ENCODE results near the gene FRMD4B. TPM values are rescaled to one million over a fixed set of nuclear protein-coding genes. Genes with fewer than 3 reads are reported as not detected.

The FRMD4B gene
- total RNA-seq, 2 experiments from 2014 or later = 29.1 to 32.8 TPM

DNA sequence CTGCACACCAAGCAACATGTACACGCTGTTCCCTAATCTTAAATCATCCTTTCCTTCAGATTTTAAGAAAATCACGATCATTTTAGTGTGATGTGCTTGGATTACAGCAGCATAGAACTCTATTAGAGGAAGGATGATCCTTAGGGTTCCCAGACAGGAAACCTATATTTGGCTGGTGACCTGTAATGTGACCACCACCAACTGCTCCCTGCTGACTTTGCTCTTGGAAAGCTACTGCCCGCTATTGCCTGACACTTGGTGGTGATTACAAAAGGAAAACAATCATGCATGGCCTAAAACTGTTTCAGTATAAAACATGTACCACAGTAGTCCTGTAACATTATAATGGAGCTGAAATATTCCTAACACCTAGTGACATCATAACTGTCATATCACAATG lies 236.3 kb downstream of the FRMD4B start:
- Mint-ChIP-seq H3K4me3 (no peak overlapping the region), H3K4me1 (ENCODE audit: low read depth) (no peaks in the 10 kb centered on the region), H3K9me3 (no peaks in the 10 kb centered on the region), H3K36me3 (no peaks in the 10 kb centered on the region), H3K27ac (no peak overlapping the region), H3K27me3 (no peaks in the 10 kb centered on the region)
- ChIA-PET CTCF (interaction anchor here (0.9 to 1.5 kb wide), 3 partner anchors 29 to 157 kb away, joined by 3 to 5 read pairs (median 3); no protein-coding TSS in a partner anchor), POLR2A (no interaction called here)
- no peak for DNase-seq
- intact Hi-C loops (cut with micrococcal nuclease) = no loop called here

DNA sequence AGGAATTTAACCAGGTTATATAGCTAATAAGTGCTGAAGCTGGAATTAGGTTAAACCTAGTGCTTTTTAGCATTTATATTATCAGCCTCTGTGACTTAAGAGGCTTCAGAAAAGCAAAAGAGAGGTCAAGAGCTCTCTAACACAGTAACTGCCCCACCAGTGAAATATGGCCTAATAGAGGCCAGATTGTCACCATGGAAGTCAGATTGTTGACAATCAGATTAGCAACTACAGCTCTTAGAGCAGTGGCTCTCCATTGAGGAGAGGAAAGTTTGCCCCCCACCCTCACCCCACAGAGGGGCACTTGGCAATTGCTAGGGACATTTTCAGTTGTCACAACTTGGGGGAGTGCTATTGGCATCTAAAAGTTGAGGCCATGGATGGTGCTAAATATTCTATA lies 240.2 kb downstream of the FRMD4B start:
- Mint-ChIP-seq H3K4me3 (no peak overlapping the region), H3K36me3 (no peaks in the 10 kb centered on the region), H3K27me3 (peaks cover 2% of the 10 kb centered on the region), H3K27ac (no peak overlapping the region), H3K9me3 (no peaks in the 10 kb centered on the region), H3K4me1 (ENCODE audit: low read depth) (no peaks in the 10 kb centered on the region)
- ChIA-PET POLR2A (no interaction called here), CTCF (interaction anchor here (0.6 to 3.0 kb wide), 3 partner anchors 16 to 55 kb away, joined by 5 to 9 read pairs (median 6); no protein-coding TSS in a partner anchor)
- intact Hi-C loops (cut with micrococcal nuclease) = no loop called here
- no peak for DNase-seq

DNA sequence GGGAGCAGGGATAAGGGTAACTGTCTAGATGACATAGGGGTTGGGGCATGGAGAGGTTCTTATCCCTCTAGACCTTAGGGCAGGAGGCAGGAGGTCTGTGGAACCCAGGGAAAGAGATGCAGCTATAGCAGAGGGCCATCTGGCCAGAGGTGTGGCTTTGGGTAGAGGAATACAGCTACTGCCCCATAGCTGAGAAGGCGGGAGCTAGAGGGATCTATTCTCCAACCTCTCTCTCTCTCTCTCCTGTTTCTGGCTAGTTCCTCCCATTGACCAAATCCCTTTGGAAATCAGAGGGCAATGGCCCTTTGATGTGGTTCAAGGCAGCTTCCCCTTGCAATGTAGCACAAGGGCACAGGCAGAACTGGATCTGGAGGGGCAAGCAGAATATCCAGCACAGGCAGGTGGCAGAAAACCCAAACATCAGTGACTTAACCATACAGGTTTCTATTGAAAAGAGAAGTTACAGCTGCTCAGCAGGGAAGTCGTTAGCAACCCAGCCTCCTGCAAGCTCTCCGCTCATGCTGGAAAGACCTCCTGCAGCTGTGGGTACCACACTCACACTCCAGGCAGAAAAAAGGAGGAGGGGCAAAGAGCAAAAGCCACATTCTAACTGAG lies 241.2 kb downstream of the FRMD4B start:
- Mint-ChIP-seq H3K27ac (no peak overlapping the region), H3K27me3 (peaks cover 4% of the 10 kb centered on the region), H3K4me3 (no peak overlapping the region), H3K36me3 (no peaks in the 10 kb centered on the region), H3K9me3 (no peaks in the 10 kb centered on the region), H3K4me1 (ENCODE audit: low read depth) (no peaks in the 10 kb centered on the region)
- CTCF ChIA-PET = interaction anchor here (1.9 to 3.0 kb wide), 2 partner anchors 17 to 24 kb away, joined by 5 to 9 read pairs; no protein-coding TSS in a partner anchor
- intact Hi-C loops (cut with micrococcal nuclease) = no loop called here
- POLR2A ChIA-PET = no interaction called here
- no peak for DNase-seq

DNA sequence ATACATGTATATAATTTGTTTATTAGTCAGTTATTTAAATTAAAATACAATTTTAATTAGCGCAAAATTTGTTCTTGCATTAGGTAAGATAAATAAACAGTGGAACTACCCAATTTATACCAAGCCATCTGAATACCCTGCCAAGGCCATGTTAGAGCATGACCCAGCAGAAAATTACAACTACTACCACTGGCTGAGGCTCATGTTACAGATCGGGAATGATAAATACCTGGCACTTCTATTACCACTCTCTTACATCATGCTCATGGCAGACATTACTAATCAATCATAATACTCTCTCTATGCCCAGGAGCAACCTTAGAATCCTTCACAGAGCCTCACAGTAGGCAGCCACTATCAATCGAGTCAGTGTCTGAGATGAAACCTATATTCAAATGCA lies 242.3 kb downstream of the FRMD4B start:
- H3K27me3 Mint-ChIP-seq = peaks cover 10% of the 10 kb centered on the region
- ChIA-PET CTCF (interaction anchor here (3.0 kb wide), 1 partner anchor 18 kb away, joined by 9 read pairs; no protein-coding TSS in a partner anchor), POLR2A (no interaction called here)
- H3K36me3 Mint-ChIP-seq = no peaks in the 10 kb centered on the region
- intact Hi-C loops (cut with micrococcal nuclease) = no loop called here
- H3K9me3 Mint-ChIP-seq = no peaks in the 10 kb centered on the region
- H3K27ac Mint-ChIP-seq = no peak overlapping the region
- no peak for DNase-seq
- H3K4me3 Mint-ChIP-seq = no peak overlapping the region
- no peaks in the 10 kb centered on the region for H3K4me1 Mint-ChIP-seq (ENCODE audit: low read depth)

- intact Hi-C loops (cut with micrococcal nuclease) = no loop called here
- no peak overlapping the region for H3K27ac Mint-ChIP-seq
- no peaks in the 10 kb centered on the region for H3K9me3 Mint-ChIP-seq
- no peaks in the 10 kb centered on the region for H3K4me1 Mint-ChIP-seq (ENCODE audit: low read depth)
- H3K36me3 Mint-ChIP-seq = no peaks in the 10 kb centered on the region
- CTCF ChIA-PET = no interaction called here
- peaks cover 10% of the 10 kb centered on the region for H3K27me3 Mint-ChIP-seq
- POLR2A ChIA-PET = no interaction called here
- no peak overlapping the region for H3K4me3 Mint-ChIP-seq
- DNase-seq = no peak
These were observed 243.0 kb downstream of the FRMD4B start for GRCh38 chr3:69142797-69143454.

- POLR2A ChIA-PET = no interaction called here
- no peak overlapping the region for H3K4me3 Mint-ChIP-seq
- H3K27ac Mint-ChIP-seq = no peak overlapping the region
- DNase-seq = no peak
- H3K4me1 Mint-ChIP-seq (ENCODE audit: low read depth) = no peaks in the 10 kb centered on the region
- CTCF ChIA-PET = interaction anchor here (0.7 kb wide), 1 partner anchor 21 kb away, joined by 3 read pairs; no protein-coding TSS in a partner anchor
- intact Hi-C loops (cut with micrococcal nuclease) = no loop called here
- no peaks in the 10 kb centered on the region for H3K36me3 Mint-ChIP-seq
- peaks cover 10% of the 10 kb centered on the region for H3K27me3 Mint-ChIP-seq
- H3K9me3 Mint-ChIP-seq = no peaks in the 10 kb centered on the region
These were observed 243.8 kb downstream of the FRMD4B start for GRCh38 chr3:69142090-69142489.

DNA sequence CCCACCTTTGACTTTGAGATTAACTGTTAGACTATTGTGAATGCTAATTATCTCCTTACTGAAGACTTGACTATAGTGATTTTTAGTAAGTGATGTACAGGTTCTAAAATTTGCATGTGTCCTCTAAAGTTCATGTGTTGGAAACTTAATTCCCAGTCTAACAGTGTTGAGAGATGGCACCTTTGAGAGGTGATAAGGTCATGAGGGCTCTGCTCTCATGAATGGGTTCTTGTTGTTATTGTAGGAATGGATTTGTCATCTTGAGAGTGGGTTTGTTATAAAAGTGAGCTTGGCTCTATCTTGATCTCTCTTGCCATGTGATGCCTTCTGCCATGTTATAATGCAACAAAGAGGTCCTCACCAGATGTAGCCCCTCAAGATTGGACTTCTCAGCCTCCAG lies 244.6 kb downstream of the FRMD4B start:
- POLR2A ChIA-PET = no interaction called here
- no peak overlapping the region for H3K27ac Mint-ChIP-seq
- no peak for DNase-seq
- H3K4me1 Mint-ChIP-seq (ENCODE audit: low read depth) = no peaks in the 10 kb centered on the region
- no peaks in the 10 kb centered on the region for H3K9me3 Mint-ChIP-seq
- no peaks in the 10 kb centered on the region for H3K36me3 Mint-ChIP-seq
- H3K4me3 Mint-ChIP-seq = no peak overlapping the region
- peaks cover 10% of the 10 kb centered on the region for H3K27me3 Mint-ChIP-seq
- intact Hi-C loops (cut with micrococcal nuclease) = no loop called here
- CTCF ChIA-PET = interaction anchor here (1.3 kb wide), 1 partner anchor 20 kb away, joined by 3 read pairs; no protein-coding TSS in a partner anchor

- H3K4me1 Mint-ChIP-seq (ENCODE audit: low read depth) = no peaks in the 10 kb centered on the region
- CTCF ChIA-PET = no interaction called here
- no peaks in the 10 kb centered on the region for H3K36me3 Mint-ChIP-seq
- no peak overlapping the region for H3K4me3 Mint-ChIP-seq
- H3K27me3 Mint-ChIP-seq = peaks cover 10% of the 10 kb centered on the region
- intact Hi-C loops (cut with micrococcal nuclease) = no loop called here
- POLR2A ChIA-PET = no interaction called here
- no peak overlapping the region for H3K27ac Mint-ChIP-seq
- H3K9me3 Mint-ChIP-seq = no peaks in the 10 kb centered on the region
- DNase-seq = no peak
These were observed 248.5 kb downstream of the FRMD4B start for GRCh38 chr3:69137412-69137811.

DNA sequence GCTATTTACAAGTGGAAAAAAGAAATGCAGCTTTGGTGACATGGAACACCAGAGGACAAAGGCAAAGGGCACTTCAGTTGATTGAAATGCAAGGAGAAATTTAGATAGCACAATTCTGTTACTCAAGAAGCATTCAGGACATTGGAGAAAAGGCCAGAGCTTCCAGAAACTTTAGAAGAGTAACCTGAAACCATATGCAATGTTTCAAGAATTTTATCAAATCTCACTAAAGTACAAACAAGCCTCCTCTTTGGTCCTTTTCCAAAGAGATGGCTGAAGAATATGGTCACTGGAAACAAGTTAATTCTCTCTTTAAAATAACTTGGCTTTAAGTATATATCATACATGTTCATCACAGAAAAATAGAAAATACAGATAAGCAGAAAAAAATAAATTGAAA lies 248.9 kb downstream of the FRMD4B start:
- DNase-seq = no peak
- CTCF ChIA-PET = interaction anchor here (0.9 kb wide), 1 partner anchor 169 kb away, joined by 3 read pairs; no protein-coding TSS in a partner anchor
- intact Hi-C loops (cut with micrococcal nuclease) = no loop called here
- no peaks in the 10 kb centered on the region for H3K4me1 Mint-ChIP-seq (ENCODE audit: low read depth)
- peaks cover 10% of the 10 kb centered on the region for H3K27me3 Mint-ChIP-seq
- no peaks in the 10 kb centered on the region for H3K36me3 Mint-ChIP-seq
- POLR2A ChIA-PET = no interaction called here
- no peak overlapping the region for H3K27ac Mint-ChIP-seq
- no peak overlapping the region for H3K4me3 Mint-ChIP-seq
- no peaks in the 10 kb centered on the region for H3K9me3 Mint-ChIP-seq

GRCh38 chr3:69130689-69131088 lies 255.2 kb downstream of the FRMD4B start:
- DNase-seq = no peak
- intact Hi-C loops (cut with micrococcal nuclease) = no loop called here
- H3K4me1 Mint-ChIP-seq (ENCODE audit: low read depth) = no peaks in the 10 kb centered on the region
- POLR2A ChIA-PET = no interaction called here
- H3K4me3 Mint-ChIP-seq = no peak overlapping the region
- CTCF ChIA-PET = interaction anchor here (2.0 to 2.5 kb wide), 2 partner anchors 10 to 31 kb away, joined by 11 to 12 read pairs; no protein-coding TSS in a partner anchor
- no peaks in the 10 kb centered on the region for H3K36me3 Mint-ChIP-seq
- H3K9me3 Mint-ChIP-seq = no peaks in the 10 kb centered on the region
- peaks cover 1% of the 10 kb centered on the region for H3K27me3 Mint-ChIP-seq
- H3K27ac Mint-ChIP-seq = no peak overlapping the region

- POLR2A ChIA-PET = interaction anchor here (0.6 kb wide), 1 partner anchor 492 kb away, joined by 3 read pairs; no protein-coding TSS in a partner anchor
- no peak overlapping the region for H3K27ac Mint-ChIP-seq
- no peaks in the 10 kb centered on the region for H3K9me3 Mint-ChIP-seq
- H3K36me3 Mint-ChIP-seq = no peaks in the 10 kb centered on the region
- H3K4me3 Mint-ChIP-seq = no peak overlapping the region
- intact Hi-C loops (cut with micrococcal nuclease) = no loop called here
- peaks cover 1% of the 10 kb centered on the region for H3K27me3 Mint-ChIP-seq
- no peaks in the 10 kb centered on the region for H3K4me1 Mint-ChIP-seq (ENCODE audit: low read depth)
- CTCF ChIA-PET = interaction anchor here (1.6 kb wide), 1 partner anchor 9 kb away, joined by 5 read pairs; no protein-coding TSS in a partner anchor
- DNase-seq = no peak
These were observed 256.4 kb downstream of the FRMD4B start for GRCh38 chr3:69129531-69129930.

DNA sequence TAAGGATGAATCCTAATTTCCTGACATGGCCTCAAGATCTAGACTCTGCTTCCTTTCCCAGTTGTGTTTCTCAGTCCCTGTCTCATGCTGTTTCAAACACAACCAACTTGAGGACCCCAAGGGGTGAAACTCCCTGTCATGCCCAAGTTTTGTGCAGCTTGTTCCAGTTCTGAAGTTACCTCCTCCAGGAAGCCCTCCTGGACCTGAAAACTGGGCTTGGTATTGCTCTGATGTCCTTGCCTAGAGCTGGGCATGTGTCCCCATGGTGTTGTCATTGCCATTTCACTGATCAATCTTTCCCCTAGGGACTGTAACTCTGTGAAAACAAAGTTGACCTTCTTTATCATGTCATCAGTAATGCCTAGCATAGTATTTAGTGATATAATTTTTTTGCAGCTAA lies 257.4 kb downstream of the FRMD4B start:
- no peak for DNase-seq
- no peaks in the 10 kb centered on the region for H3K36me3 Mint-ChIP-seq
- CTCF ChIA-PET = interaction anchor here (1.0 to 1.6 kb wide), 2 partner anchors 8 to 10 kb away, joined by 3 to 5 read pairs; no protein-coding TSS in a partner anchor
- peaks cover 1% of the 10 kb centered on the region for H3K27me3 Mint-ChIP-seq
- H3K27ac Mint-ChIP-seq = no peak overlapping the region
- H3K4me1 Mint-ChIP-seq (ENCODE audit: low read depth) = no peaks in the 10 kb centered on the region
- no peaks in the 10 kb centered on the region for H3K9me3 Mint-ChIP-seq
- H3K4me3 Mint-ChIP-seq = no peak overlapping the region
- intact Hi-C loops (cut with micrococcal nuclease) = no loop called here
- POLR2A ChIA-PET = no interaction called here

Data from activated CD4-positive, alpha-beta memory T cell treated with anti-CD3 and anti-CD28 coated beads for 36 hours (primary cell).